OCI-M2 (cell line): ENCODE data around the gene WARS2.

Source experiments
- DNase-seq: peaks from one replicate; lab custom pipeline; 2025; ENCODE audit not compliant: unreplicated experiment; lab: John Stamatoyannopoulos, UW

The WARS2 gene

DNA sequence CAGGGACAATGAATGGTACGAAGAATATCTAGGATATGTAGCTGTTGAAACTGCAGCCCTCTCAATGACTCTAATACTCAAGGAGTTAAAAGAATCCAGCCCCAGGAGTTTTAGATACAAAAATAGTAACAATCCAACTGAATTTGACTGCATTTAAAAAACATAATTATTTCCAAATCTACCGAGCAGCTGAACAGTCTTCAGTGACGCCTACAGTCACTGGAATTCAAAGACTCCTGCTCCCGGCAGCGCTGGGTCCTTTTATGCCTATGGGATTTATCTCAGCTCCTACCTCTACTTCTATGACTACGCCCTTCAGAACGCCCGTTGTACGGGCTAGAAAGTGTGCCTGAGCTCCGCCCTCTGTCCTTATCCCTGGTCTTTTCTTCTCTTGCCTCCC lies 55.7 kb downstream of the WARS2 start:
- DNase-seq, result no peak

DNA sequence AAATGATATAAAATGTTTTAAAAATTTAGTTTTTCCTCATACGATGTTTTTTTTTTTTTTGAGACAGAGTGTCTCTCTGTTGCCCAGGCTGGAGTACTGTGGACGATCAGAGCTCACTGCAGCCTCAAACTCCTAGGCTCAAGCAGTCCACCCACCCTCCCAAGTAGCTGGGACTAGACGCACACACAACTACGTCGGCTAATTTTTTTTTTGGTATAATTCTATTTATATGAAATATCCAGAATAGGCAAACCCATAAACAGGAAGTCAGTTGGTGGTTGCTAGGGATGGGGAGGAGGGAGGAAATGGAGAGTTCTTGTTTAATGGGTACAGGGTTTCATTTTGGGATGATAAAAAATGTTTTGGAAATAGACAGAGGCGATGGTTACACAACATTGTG lies 56.5 kb downstream of the WARS2 start:
- no peak for DNase-seq

DNA sequence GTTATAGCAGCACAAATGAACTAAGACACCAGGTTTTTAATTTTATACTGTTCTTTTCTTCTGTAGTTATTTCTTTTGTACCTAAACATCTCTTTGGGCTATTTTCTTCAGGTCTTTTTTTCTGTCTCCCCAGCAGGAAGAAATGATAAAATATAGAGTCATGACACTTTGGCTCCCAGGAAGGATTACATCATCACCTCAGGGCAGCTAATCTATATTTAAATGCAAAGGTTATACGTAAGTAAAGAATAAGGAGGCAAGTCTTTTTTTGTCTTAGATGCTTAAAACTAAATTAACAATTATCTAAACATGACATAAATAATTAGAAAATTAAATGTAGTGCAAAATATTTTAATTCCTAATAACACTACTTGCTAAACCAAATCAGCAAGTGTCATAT lies 57.0 kb downstream of the WARS2 start:
- DNase-seq, result no peak

DNA sequence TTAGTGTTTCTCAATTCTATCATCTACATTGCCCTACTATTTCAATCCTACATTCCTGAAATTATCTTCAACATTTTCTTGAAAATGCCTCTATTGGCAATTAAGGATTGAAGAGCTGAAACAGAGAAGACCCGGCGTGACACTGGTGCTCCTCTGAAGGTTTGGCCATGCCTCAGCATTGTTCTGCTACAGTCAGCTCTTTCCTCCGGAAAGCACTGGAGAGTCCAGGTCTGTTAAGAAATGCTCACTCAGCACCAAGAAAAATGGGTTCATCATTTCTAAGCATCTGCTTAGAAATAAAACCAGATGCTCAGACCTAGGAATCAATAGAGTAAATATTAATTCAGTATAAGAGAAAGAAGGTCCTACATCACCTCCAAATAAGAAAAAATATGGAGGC lies 58.8 kb downstream of the WARS2 start:
- DNase-seq, result no peak

- no peak for DNase-seq
Measured at GRCh38 chr1:119081267-119081666, 59.2 kb downstream of the WARS2 start.

- DNase-seq, result no peak
Measured at GRCh38 chr1:119080586-119080985, 59.9 kb downstream of the WARS2 start.

- DNase-seq, result no peak
Measured at GRCh38 chr1:119079881-119080280, 60.6 kb downstream of the WARS2 start.

- DNase-seq, result no peak
Measured at GRCh38 chr1:119075614-119076013, 64.8 kb downstream of the WARS2 start.

DNA sequence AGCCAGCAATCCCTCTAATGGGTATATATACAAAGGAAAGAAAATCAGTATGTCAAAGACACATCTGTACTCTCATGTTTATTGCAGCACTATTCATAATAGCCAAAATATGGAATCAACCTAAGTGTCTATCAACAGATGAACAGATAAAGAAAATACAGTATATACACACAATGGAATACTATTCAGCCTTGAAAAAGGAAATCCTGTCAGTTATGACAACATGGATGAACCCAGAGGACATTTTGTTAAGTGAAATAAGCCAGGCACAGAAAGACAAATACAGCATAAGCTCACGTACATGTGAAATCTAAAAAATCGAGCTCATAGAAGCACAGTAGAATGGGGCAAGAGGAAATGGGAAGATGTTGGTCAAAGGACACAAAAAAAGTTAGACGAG lies 69.1 kb downstream of the WARS2 start:
- DNase-seq, result no peak

GRCh38 chr1:119069682-119070081 lies 70.8 kb downstream of the WARS2 start:
- no peak for DNase-seq

- no peak for DNase-seq
Measured at GRCh38 chr1:119068427-119068826, 72.0 kb downstream of the WARS2 start.

GRCh38 chr1:119061700-119062099 lies 78.8 kb downstream of the WARS2 start:
- DNase-seq, result no peak

DNA sequence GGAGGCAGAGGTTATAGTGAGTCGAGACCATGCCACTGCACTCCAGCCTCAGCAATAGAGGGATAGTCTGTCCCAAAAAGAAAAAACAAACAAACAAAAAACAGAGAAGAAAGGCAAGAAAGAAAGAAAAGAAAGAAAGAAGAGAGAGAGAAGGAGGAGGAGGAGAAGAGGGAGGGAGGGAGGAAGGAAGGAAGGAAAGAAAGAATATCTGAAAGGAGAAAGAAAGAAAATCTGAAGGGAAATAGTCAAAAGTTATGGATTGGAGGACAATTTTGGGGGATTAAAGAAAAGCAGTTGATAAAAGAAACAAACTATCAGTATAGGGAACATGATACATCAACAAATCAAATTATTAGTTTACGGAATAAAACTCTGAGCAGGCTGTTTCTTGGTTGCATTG lies 84.9 kb downstream of the WARS2 start:
- DNase-seq, result no peak

GRCh38 chr1:119053917-119054316 lies 86.5 kb downstream of the WARS2 start:
- DNase-seq, result no peak

DNA sequence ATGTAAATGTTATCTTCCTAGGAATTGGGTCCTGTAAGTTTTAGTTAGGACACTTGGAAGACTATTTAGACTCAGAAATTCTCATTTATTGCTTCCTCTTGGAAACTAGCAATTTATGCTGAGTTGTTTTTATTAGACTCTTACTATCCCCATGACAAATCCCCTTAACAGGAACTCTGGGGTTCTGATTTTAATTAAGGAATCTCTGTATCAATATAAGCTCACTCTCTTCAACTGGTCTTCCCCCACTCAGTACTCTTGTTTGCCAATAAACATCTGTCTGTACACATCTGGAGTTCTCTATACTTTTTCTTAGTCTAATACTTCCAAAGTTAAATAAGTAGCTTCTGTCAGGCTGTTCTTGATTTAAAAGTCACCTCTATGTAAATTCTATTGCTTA lies 88.2 kb downstream of the WARS2 start:
- no peak for DNase-seq

DNA sequence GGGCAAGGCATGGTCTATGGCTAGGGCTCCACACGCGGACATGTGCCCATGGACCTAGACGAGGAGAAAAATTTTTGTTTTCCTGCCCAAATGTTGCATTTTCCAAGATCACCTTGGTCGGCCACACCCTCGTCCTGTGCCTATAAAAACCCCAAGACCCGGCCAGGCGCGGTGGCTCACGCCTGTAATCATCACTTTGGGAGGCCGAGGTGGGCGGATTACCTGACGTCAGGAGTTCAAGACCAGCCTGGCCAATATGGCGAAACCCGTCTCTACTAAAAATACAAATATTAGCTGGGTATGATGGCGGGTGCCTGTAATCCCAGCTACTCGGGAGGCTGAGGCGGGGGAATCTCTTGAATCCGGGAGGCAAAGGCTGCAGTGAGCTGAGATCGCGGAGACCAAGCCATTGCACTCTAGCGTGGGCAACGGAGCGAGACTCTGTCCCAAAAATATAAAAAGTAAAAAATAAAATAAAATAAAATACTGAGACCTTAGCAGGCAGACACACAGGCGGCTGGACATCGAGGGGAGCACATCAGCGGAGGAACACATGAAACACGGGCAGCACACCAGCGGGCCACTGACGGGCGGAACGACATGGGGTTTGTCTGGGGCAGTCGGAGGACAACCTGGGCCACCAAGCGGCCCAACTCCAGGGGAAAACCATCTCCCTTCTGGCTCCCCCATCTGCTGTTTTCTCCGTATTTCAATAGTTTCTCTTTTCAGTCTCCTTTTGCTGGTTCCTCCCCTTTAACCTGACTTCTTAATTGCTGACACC lies 91.6 kb downstream of the WARS2 start:
- no peak for DNase-seq

GRCh38 chr1:119046785-119047438 lies 93.5 kb downstream of the WARS2 start:
- no peak for DNase-seq

- DNase-seq, result no peak
Measured at GRCh38 chr1:119046429-119046784, 94.0 kb downstream of the WARS2 start.

- no peak for DNase-seq
Measured at GRCh38 chr1:119045096-119045746, 95.2 kb downstream of the WARS2 start.

GRCh38 chr1:119040906-119041305 lies 99.5 kb downstream of the WARS2 start:
- DNase-seq, result no peak

- DNase-seq, result no peak
Measured at GRCh38 chr1:119040489-119040888, 100.0 kb downstream of the WARS2 start.

DNA sequence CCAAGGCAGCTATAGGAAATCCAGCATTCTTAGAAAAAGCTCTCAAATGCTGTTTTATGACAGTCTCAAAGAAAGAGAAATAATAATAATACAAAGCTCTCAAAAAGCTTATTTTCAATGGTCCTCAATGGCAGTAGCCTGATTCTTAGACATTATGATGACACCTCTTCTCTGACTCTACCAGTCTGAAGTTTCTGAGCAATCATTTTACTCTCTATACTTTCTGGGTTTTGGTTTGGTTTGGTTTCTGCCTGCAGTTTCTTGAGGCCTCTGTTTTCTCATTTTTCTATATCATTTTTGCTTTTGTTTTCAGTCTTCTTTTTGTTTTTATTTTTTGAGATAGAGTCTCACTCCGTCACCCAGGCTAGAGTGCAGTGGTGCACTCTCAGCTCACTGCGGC lies 102.1 kb downstream of the WARS2 start:
- no peak for DNase-seq
